ENCODE measurements around the gene TRAF1. TPM values are rescaled to one million over a fixed set of nuclear protein-coding genes. Genes with fewer than 3 reads are reported as not detected.
A peak's percentile ranks its signal among the peaks of the same experiment; 100 is the strongest.

Gene TRAF1
- total and polyA plus RNA-seq, 2 of the 13 experiments (the other 11 are each of a cell fraction or from before 2014, with no cell fraction given) = 0.44 to 1.0 TPM

DNA sequence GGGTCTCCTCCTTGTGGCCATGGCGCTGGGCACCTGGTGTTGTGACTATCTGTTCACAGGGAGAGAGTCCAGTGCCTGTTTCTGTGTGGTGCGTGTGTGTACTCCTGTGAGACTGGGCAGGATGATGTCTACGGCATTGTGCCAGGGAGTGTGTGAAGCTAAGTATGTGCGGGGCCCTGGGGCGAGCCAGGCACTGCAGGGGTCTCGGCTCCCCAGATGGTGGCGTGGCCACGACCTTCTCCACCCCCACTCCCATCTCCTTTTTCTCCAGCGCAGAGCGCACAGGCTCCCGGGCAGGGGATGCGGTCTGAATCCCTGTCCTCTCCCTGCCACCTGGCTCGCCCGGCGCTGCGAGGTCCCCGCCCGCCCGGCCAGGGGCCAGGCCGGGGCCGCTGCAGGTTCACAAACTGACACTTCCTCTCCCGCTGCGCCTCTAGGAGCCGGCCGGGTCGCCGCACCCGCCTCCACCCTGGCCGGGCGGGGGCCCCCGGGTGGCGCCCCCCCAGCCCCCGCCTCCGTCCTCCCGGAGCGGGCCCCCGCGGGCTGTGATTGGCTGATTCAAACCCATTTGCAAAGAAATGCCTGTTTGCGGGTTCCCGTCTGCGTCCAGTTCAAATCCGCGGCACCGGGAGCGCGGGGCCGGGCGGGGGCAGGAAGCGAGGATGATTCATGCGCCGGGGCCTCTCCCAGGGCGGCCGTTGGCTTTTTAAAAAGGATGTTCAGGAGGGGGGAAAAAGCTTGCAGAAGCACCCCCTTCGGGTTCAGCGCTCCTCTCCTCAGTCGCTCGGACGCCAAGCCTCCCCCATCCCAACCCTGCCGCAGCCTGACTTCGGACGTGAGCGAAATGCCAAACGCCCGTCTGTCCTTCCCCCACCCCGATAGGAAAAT is 50.4 kb downstream of the TRAF1 start (continued):
- TF ChIP-seq, protein P1, sequence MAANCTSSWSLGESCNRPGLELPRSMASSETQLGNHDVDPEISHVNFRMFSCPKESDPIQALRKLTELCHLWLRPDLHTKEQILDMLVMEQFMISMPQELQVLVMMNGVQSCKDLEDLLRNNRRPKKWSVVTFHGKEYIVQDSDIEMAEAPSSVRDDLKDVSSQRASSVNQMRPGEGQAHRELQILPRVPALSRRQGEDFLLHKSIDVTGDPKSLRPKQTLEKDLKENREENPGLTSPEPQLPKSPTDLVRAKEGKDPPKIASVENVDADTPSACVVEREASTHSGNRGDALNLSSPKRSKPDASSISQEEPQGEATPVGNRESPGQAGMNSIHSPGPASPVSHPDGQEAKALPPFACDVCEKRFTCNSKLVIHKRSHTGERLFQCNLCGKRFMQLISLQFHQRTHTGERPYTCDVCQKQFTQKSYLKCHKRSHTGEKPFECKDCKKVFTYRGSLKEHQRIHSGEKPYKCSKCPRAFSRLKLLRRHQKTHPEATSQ (CRISPR knock-in tag; IDR thresholded peaks at IDR 0.05; ENCODE audit: borderline replicate concordance) = 0 out of 2 replicates have a peak, but pooled peaks have one; percentile 47
- peak; percentile 89 for TF ChIP-seq ZNF777 (CRISPR knock-in tag; IDR thresholded peaks at IDR 0.05)
- 0 out of 2 replicates have a peak, but pooled peaks have one; percentile 14 for TF ChIP-seq SIN3A (IDR thresholded peaks at IDR 0.05; ENCODE audit: borderline replicate concordance, low read depth, low read length)
- TF ChIP-seq TAF1 (CRISPR knock-in tag; IDR thresholded peaks at IDR 0.05) = peak; percentile 40; the same call in 1 of the 2 replicates
- TF ChIP-seq, protein P2, sequence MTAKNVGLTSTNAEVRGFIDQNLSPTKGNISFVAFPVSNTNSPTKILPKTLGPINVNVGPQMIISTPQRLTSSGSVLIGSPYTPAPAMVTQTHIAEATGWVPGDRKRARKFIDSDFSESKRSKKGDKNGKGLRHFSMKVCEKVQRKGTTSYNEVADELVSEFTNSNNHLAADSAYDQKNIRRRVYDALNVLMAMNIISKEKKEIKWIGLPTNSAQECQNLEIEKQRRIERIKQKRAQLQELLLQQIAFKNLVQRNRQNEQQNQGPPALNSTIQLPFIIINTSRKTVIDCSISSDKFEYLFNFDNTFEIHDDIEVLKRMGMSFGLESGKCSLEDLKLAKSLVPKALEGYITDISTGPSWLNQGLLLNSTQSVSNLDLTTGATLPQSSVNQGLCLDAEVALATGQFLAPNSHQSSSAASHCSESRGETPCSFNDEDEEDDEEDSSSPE (CRISPR knock-in tag; IDR thresholded peaks at IDR 0.05) = peak; percentile 80
- no peak for TF ChIP-seq HMG20A (CRISPR knock-in tag; IDR thresholded peaks at IDR 0.05; ENCODE audit: borderline replicate concordance)
- TF ChIP-seq, protein P3, sequence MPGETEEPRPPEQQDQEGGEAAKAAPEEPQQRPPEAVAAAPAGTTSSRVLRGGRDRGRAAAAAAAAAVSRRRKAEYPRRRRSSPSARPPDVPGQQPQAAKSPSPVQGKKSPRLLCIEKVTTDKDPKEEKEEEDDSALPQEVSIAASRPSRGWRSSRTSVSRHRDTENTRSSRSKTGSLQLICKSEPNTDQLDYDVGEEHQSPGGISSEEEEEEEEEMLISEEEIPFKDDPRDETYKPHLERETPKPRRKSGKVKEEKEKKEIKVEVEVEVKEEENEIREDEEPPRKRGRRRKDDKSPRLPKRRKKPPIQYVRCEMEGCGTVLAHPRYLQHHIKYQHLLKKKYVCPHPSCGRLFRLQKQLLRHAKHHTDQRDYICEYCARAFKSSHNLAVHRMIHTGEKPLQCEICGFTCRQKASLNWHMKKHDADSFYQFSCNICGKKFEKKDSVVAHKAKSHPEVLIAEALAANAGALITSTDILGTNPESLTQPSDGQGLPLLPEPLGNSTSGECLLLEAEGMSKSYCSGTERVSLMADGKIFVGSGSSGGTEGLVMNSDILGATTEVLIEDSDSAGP (CRISPR knock-in tag; IDR thresholded peaks at IDR 0.05; ENCODE audit: borderline replicate concordance) = peak; percentile 65; the same call in 1 of the 2 replicates
- no peak for TF ChIP-seq ZNF205 (CRISPR knock-in tag; IDR thresholded peaks at IDR 0.05)
- TF ChIP-seq TMF1 (CRISPR knock-in tag; IDR thresholded peaks at IDR 0.05; ENCODE audit: low read depth) = peak; percentile 66; the same call in 1 of the 2 replicates
- TF ChIP-seq EP300 (IDR thresholded peaks at IDR 0.05; ENCODE audit: low read depth in 2 of 2, low read length in 2 of 2) = peak; percentile 19 to 45; a peak in 2 of 4 replicates
- no peak for TF ChIP-seq EP300 (CRISPR knock-in tag; IDR thresholded peaks at IDR 0.05; ENCODE audit: borderline replicate concordance)
- peak; percentile 64 for TF ChIP-seq MYC (CRISPR knock-in tag; IDR thresholded peaks at IDR 0.05; ENCODE audit: borderline replicate concordance)
- TF ChIP-seq E2F1 (CRISPR knock-in tag; IDR thresholded peaks at IDR 0.05) = peak; percentile 80
- no peak for TF ChIP-seq XBP1 (CRISPR knock-in tag; IDR thresholded peaks at IDR 0.05)
- peak; percentile 39; the same call in 1 of the 2 replicates for TF ChIP-seq ARNT2 (CRISPR knock-in tag; IDR thresholded peaks at IDR 0.05; ENCODE audit: low read depth)
- peak; percentile 71 for TF ChIP-seq AGO2 (optimal IDR thresholded peaks at IDR 0.05; ENCODE audit: low read depth, low read length)
- TF ChIP-seq FOSL1 (CRISPR knock-in tag; IDR thresholded peaks at IDR 0.05; ENCODE audit: borderline replicate concordance) = peak; percentile 66; the same call in 1 of the 2 replicates
- TF ChIP-seq PBX3 (CRISPR knock-in tag; IDR thresholded peaks at IDR 0.05; ENCODE audit: borderline replicate concordance) = no peak
- TF ChIP-seq PHF20 (CRISPR knock-in tag; IDR thresholded peaks at IDR 0.05) = peak; percentile 37

Measured in HepG2 (cell line).